ENCODE results near the gene FKBP6. TPM values are rescaled to one million over a fixed set of nuclear protein-coding genes. Genes with fewer than 3 reads are reported as not detected.

The FKBP6 gene
- total RNA-seq, 1 experiment from 2014 or later: not detected

DNA sequence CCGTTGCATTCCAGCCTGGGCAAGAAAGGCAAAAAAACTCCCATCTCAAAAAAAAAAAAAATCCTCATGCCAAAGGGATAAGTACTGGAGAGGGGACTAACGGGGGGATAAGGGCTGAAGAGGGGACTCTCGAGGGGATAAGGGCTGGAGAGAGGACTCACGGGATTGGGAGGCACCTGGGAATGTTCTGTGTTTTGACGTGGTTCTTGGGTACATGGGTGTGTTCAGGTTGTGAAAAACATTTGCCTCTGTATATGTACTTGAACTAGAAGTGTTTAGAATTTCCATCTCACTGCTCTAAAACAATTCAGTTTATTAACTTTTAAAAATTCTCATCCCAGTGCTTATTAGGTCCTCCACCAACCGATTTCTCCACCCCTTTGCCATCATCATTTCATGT is 4.5 kb downstream of the FKBP6 start:
- Histone ChIP-seq H3K27ac (ENCODE audit: insufficient read length, low read depth, low read length) (no peak overlapping the region), H2BK15ac (ENCODE audit: low read depth, low read length) (no peak overlapping the region), H2BK20ac (ENCODE audit: low read depth, low read length, poor library complexity, severe bottlenecking) (no peak overlapping the region), H3K23me2 (ENCODE audit: insufficient read length, low read depth, low read length, poor library complexity, severe bottlenecking) (no peaks in the 10 kb centered on the region), H3K56ac (ENCODE audit: insufficient read length, low read depth, low read length) (no peak overlapping the region), H3K14ac (ENCODE audit: insufficient read depth, low read length) (no peak overlapping the region), H3K4me1 (ENCODE audit: insufficient read depth, low read length) (0 out of 2 replicates have a peak, but pooled peaks cover 2% of the 10 kb centered on the region), H3K9me3 (ENCODE audit: control insufficient read depth, low read depth, low read length) (no peaks in the 10 kb centered on the region), H3K27me3 (ENCODE audit: insufficient read depth, low read length) (no peaks in the 10 kb centered on the region), H3K4me2 (ENCODE audit: insufficient read depth, insufficient read length, low read length) (no peak overlapping the region), H2BK12ac (ENCODE audit: insufficient read length, low read depth, low read length) (no peak overlapping the region), H4K91ac (ENCODE audit: insufficient read length, low read depth, low read length) (no peak overlapping the region), H3K9ac (ENCODE audit: extremely low read depth, insufficient read length, low read length) (no peak overlapping the region), H2BK5ac (ENCODE audit: insufficient read length, low read length) (no peak overlapping the region), H3K23ac (ENCODE audit: insufficient read length, low read depth, low read length) (no peak overlapping the region), H2BK120ac (ENCODE audit: low read depth, low read length, poor library complexity, severe bottlenecking) (no peak overlapping the region), H4K20me1 (ENCODE audit: control insufficient read depth, insufficient read depth, insufficient read length) (no peaks in the 10 kb centered on the region), H3K79me1 (ENCODE audit: insufficient read depth, low read depth, low read length, poor library complexity, severe bottlenecking) (no peaks in the 10 kb centered on the region), H2AFZ (ENCODE audit: low read length) (no peak overlapping the region), H3K18ac (ENCODE audit: insufficient read length, low read depth, low read length) (no peak overlapping the region), H2AK5ac (ENCODE audit: insufficient read length, low read length) (no peak overlapping the region), H3K79me2 (ENCODE audit: insufficient read depth, low read length) (no peaks in the 10 kb centered on the region), H3T11ph (ENCODE audit: low read length) (no peak overlapping the region), H3K4ac (ENCODE audit: low read depth, low read length) (no peak overlapping the region), H4K8ac (replicated peaks; ENCODE audit: insufficient read length, low read depth, low read length) (no peak overlapping the region), H4K5ac (ENCODE audit: insufficient read length, low read depth, low read length) (no peak overlapping the region)
- Mint-ChIP-seq H3K36me3 (ENCODE audit: insufficient read depth in 1 of 3, low read depth in 3 of 3) (no peaks in the 10 kb centered on the region), H3K27ac (no peak overlapping the region), H3K27me3 (ENCODE audit: low read depth) (peaks cover 2% of the 10 kb centered on the region), H3K9me3 (no peaks in the 10 kb centered on the region), H3K4me1 (peaks cover 12 to 21% of the 10 kb centered on the region in 2 experiments), H3K4me3 (no peak overlapping the region)
- DNase-seq: no peak
- no CpG with 5 or more reads among the region's 6 CpGs for WGBS (ENCODE audit: extremely low coverage, insufficient read length, low lambda C conversion rate)
- TF ChIP-seq, protein P1, sequence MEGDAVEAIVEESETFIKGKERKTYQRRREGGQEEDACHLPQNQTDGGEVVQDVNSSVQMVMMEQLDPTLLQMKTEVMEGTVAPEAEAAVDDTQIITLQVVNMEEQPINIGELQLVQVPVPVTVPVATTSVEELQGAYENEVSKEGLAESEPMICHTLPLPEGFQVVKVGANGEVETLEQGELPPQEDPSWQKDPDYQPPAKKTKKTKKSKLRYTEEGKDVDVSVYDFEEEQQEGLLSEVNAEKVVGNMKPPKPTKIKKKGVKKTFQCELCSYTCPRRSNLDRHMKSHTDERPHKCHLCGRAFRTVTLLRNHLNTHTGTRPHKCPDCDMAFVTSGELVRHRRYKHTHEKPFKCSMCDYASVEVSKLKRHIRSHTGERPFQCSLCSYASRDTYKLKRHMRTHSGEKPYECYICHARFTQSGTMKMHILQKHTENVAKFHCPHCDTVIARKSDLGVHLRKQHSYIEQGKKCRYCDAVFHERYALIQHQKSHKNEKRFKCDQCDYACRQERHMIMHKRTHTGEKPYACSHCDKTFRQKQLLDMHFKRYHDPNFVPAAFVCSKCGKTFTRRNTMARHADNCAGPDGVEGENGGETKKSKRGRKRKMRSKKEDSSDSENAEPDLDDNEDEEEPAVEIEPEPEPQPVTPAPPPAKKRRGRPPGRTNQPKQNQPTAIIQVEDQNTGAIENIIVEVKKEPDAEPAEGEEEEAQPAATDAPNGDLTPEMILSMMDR (conservative IDR thresholded peaks at IDR 0.05): no peak
